D721Med (cell line): ENCODE measurements around the gene C1R.
"Not testable (repeated sequence)": the region's sequence is repeated elsewhere in the genome, so short reads cannot be mapped to it uniquely, and the experiment has no call there.

Source experiments
- DNase-seq: peaks from one replicate; pipeline ENCODE4 v3.0.0; 2011; ENCODE audit warnings: low spot score; ENCODE audit not compliant: insufficient read length
- FAIRE-seq: peaks from 2 replicates; lab custom pipeline; 2011; peaks lifted over from hg19 to GRCh38; lab: Jason Lieb, UNC
- TF ChIP-seq, protein P1 (sequence below): IDR thresholded peaks from 2 replicates; pipeline ENCODE4 v1.5.1; 2012; ENCODE audit warnings: mild to moderate bottlenecking, control low read depth; ENCODE audit not compliant: insufficient read depth; ENCODE audit errors: missing control alignments

Gene C1R

DNA sequence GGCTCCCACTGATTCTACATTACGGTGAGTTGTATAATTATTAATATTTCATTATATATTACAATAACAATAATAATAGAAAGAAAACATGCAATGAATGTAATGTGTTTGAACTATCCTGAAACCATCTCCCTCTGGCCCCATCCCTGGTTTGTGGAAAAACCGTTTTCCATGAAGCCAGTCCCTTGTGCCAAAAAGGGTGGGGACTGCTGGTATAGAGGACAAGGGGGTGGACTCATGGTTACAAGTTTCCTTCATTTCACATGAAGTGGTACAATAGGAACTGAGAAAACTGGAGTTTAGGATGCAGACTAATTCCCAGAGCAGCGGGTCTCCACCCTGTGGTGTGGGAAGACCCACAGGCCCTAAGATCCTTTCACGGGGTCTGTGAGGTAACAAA lies 19.8 kb upstream of the C1R start:
- FAIRE-seq (no peak), DNase-seq (no peak)
- TF ChIP-seq, protein P1, sequence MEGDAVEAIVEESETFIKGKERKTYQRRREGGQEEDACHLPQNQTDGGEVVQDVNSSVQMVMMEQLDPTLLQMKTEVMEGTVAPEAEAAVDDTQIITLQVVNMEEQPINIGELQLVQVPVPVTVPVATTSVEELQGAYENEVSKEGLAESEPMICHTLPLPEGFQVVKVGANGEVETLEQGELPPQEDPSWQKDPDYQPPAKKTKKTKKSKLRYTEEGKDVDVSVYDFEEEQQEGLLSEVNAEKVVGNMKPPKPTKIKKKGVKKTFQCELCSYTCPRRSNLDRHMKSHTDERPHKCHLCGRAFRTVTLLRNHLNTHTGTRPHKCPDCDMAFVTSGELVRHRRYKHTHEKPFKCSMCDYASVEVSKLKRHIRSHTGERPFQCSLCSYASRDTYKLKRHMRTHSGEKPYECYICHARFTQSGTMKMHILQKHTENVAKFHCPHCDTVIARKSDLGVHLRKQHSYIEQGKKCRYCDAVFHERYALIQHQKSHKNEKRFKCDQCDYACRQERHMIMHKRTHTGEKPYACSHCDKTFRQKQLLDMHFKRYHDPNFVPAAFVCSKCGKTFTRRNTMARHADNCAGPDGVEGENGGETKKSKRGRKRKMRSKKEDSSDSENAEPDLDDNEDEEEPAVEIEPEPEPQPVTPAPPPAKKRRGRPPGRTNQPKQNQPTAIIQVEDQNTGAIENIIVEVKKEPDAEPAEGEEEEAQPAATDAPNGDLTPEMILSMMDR = no peak

DNA sequence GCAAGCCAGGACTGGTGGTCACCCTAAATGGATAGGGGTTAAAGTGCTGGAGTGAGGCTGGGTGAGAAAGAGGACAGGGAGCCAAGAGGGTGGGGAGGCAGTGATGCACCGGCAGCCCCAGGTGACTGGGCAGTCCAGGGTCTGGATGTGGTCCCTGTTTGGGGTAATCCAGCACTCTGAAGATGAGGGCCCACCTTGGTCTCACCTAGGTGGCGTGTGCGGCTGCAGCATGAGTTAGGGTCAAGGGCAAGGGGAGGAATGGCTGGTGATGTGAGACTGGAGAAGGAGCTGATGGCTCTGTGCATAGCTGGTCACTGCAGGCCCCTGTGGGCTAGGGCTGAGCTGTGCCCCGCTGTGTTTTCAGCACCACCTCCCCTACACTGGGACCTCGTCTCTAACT lies 18.4 kb upstream of the C1R start:
- TF ChIP-seq, protein P1 = no peak
- FAIRE-seq (no peak), DNase-seq (no peak)

DNA sequence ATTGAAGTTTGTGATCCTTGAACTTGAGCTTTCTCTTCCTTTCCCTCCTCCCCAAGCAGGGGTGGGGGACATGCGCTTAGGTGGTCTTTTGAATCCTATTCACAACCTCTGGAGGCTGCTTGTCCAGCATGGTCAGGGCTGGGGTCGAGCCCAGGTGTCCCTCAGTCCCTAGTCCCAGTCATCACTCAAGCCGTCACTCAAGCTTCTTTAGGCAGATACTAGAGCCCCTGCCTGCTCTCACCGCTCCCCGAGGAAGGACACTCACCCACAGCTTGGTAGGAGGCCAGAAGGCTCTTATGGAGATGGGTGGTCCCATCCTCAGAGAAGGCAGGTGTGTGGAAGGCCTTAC lies 17.3 kb upstream of the C1R start:
- no peak for DNase-seq
- no peak for FAIRE-seq
- TF ChIP-seq, protein P1 = no peak

DNA sequence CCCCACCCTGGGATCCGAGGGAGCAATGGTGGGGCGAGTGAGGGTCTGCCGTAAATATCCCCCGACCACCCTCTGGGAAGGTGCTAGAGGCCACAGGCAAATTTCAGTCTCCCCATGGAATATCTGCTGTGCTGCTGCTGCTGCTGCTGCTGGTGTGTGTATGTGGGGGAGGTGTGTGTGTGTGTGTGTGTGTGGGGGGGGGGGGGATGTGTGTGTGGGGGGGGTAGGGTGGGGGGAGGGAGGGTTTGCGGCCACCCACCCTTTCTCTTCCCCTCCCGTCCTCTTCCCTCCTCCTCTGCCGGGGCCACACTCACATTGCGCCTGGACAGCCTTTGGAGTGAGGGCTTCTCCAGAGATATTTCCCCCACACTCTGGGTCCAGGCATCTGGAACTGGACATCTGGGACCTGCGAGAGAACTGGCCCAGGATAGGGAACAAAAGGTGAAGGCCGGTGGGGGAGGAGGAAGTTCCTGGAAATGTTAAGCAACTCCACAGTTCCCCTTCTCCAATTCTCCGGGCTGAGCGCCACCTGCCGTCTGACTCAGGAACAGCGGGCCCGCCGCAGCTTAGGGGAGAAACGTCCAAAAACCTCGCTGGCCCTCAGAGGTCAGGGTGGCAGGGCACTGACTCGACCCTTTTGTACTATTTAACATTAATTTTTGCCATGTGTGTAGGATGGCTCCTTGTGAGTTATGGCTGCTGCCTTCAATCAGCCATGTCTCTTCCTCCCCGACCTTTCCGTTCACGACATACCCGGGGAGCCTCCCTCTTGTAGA lies 16.7 kb upstream of the C1R start, which contains the start of gene C1RL:
Gene C1RL (minus strand): TSS at position 419 of the 776 bp plus-strand sequence. CDS start 34 bp downstream, at position 385.
- no peak for DNase-seq
- no peak for FAIRE-seq

DNA sequence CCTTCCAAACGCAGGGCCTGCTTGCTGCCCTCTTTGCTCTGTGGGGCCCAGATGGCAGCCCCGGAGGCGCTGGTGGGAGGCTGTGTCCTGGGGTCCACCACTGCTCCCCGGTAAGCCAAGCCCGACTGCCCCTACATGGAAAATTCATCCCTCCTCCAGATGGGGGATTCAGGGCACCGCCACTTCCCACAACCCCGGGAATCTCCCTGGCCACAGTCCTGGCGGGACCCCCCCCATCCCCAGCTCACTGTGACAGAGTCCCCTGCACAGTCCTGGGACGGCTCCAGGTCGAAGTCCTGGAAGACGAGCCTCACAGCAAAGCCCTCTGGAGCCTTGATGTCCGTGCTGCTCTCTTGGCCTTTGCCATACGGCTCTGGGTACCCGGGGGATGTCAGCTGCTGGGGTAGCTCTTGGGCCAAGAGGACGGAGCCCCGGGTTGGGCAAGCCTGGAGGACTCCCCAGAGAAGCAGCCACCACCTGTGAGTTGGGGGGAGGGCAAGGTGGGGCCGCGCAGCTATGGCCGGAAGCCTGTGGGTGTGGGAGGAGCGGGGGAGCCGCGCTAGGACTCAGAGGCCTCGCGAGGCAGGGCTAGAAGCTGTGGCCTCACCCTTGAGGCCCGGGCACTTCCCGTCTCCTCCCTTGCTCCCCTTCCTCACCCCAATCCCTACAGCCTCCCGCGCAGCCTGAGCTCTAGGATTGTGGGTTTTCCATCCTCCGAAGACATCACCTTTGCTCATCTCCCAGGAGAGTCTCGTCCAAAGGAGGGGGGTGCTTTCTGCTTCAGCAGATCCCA lies 16.0 kb upstream of the C1R start:
- FAIRE-seq = no peak
- peak; percentile 5 for DNase-seq
- TF ChIP-seq, protein P1 = no peak

More for the DNA sequence above, 16.7 kb upstream of the C1R start, which contains the start of gene C1RL:
- TF ChIP-seq, protein P1 = peak; percentile 76

DNA sequence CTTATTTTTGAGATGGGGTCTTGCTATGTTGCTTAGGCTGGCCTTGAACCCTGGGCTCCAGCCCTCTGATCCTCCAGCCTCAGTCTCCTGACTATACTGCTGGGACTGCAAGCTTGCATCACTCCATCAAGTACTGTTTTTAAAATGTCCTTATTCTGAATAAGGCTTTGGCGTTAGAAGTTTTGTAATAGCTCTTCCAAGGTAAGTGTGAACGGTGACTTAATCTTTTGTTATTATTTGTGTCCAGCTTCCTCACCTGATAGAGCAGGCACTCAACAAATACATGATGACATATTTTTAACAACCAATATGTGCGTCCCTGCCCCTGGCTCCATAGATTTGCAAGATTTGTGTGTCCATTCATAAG lies 15.4 kb upstream of the C1R start:
- DNase-seq (peak; percentile 1), FAIRE-seq (peak; percentile 46)
- TF ChIP-seq, protein P1 = no peak

DNA sequence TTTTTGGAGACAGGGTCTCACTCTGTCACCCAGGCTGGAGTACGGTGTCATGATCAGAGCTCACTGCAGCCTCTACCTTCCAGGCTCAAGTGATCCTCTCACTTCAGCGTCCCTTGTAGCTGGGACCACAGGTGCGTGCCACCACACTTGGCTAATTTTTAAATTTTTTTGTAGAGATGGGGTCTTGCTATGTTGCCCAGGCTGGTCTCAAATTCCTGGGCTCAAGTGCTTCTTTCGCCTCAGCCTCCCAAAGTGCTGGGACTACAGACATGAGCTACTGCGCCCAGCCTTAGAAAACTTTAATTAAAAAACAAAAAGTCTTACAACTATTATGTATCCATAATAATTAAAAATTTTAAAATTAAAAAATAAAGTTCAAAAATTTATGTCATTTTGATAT lies 14.9 kb upstream of the C1R start:
- not testable (repeated sequence) for FAIRE-seq

More for the DNA sequence above, 14.9 kb upstream of the C1R start:
- not testable (repeated sequence) for DNase-seq
